MG63 (cell line): ENCODE data around the gene GPR87. TPM values are rescaled to one million over a fixed set of nuclear protein-coding genes. Genes with fewer than 3 reads are reported as not detected.

ENCODE experiments used
- DNase-seq: peaks from one replicate; pipeline ENCODE4 v3.0.0-alpha.2; 2020
- H3K27me3 ChIP-seq: fragments of 250-450 bp; sonication (Bioruptor Pico); 2 replicates; pipeline ENCODE4 v1.5.1; 2020; ENCODE audit warnings: mild to moderate bottlenecking, moderate library complexity
- H3K36me3 ChIP-seq: fragments of 250-450 bp; sonication (Bioruptor Pico); 2 replicates; pipeline ENCODE4 v1.5.1; 2020; ENCODE audit warnings: mild to moderate bottlenecking, moderate library complexity
- H3K4me3 ChIP-seq: fragments of 250-450 bp; sonication (Bioruptor Pico); 2 replicates; pipeline ENCODE4 v1.5.1; 2020; ENCODE audit warnings: mild to moderate bottlenecking, moderate library complexity
- H3K9me3 ChIP-seq: fragments of 250-450 bp; sonication (Bioruptor Pico); 2 replicates; pipeline ENCODE4 v1.5.1; 2020; ENCODE audit warnings: mild to moderate bottlenecking, moderate library complexity
- total RNA-seq: library from RNA; depleted of rRNA; stranded (reverse); fragments of >200 nt; shearing (Covaris generic); gene quantifications from 2 replicates; pipeline ENCODE4 v1.2.3, GENCODE V29; 2014; ENCODE audit warnings: low replicate concordance; rRNA removed

Gene GPR87
- total RNA-seq, 1 experiment from 2014 or later, result 0.23 TPM

DNA sequence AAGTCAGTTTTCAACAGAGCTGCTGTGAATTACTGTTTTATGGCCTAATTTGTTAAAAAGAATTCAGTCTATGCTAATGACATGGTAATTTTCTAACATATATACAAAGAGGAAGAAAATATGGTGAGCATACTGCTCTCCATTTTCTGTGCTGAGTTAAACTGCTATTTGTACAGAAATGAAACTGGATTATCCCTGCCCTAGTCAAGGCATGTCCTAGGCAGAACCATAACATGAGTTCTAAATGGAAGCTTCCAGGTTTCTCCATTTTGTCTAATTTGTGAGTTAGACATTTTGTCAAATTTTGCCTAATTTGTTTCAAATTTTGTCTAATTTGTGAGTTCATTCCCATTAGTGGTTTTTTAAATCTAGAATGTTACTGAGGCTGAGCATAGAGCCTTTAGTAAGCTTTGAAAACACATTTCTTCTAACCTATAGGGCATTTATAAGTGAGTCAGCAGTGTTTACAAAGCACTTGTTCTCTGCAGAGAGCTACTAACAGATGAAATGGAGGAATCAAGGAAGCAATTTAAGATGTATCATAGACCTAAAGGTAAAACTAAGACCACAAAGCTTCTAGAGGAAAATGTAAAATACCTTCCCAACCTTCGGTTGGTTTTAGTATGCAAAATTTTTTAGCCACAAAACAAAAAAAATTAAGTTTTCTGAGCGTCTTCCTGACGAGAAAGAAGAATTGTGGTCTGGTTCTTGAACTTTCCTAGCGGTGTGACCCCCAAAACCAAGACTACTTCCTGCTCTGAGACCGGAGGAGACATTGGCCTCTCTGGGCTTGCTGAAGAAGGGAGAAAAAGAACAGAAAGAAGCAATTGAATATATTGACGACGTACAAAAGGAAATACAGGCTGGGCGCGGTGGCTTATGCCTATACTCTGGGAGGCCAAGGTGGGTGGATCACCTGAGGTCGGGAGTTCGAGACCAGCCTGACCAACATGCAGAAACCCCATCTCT, 48.1 kb downstream of the GPR87 start:
- Histone ChIP-seq H3K27me3 (peaks cover 6% of the 10 kb centered on the region; the same call in 1 of the 2 replicates), H3K36me3 (no peaks in the 10 kb centered on the region), H3K9me3 (no peaks in the 10 kb centered on the region), H3K4me3 (no peak overlapping the region)
- DNase-seq, result no peak

DNA sequence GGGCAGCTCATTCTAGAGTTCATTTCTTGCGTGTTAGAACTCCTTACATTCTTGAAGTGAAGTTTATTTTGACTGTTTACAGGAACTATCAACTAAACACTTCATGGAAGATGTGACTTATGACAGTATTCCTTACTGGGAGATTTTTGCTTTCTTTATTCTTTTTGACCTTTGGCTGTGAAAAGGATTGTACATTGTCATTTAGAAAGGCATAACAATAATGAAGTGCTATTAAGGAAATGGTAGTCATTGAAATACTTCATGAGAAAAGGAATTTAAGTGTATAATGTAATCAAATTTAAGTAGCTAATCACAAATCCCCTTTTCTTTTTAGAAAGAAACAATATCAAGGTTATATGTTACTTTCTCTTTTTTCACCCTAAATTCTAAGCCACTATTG, 49.6 kb downstream of the GPR87 start:
- no peak for DNase-seq
- no peaks in the 10 kb centered on the region for H3K9me3 ChIP-seq
- H3K27me3 ChIP-seq, result peaks cover 6% of the 10 kb centered on the region; the same call in 1 of the 2 replicates
- no peak overlapping the region for H3K4me3 ChIP-seq
- H3K36me3 ChIP-seq, result no peaks in the 10 kb centered on the region

DNA sequence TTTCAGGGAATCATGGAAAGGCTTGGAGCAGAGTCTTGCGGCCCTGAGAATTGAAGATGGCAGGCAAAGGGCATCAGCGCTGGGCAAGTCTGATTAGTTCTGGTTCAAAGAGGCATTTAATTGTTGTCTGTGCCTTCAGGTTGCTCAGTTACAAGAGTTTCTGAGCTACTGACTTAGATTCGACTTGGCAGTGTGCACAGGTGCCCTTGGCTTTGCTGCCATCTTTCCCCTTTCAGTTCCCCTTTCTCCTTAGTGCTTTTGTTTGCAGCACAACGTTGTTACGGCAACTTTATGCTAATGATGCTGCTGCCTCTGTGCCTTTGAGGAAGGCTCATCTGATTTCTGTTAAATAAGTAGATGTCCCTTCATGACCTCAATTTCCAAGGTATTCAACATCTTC, 50.8 kb downstream of the GPR87 start:
- Histone ChIP-seq H3K4me3 (no peak overlapping the region), H3K36me3 (no peaks in the 10 kb centered on the region), H3K27me3 (peaks cover 6% of the 10 kb centered on the region; the same call in 1 of the 2 replicates), H3K9me3 (no peaks in the 10 kb centered on the region)
- DNase-seq, result no peak

DNA sequence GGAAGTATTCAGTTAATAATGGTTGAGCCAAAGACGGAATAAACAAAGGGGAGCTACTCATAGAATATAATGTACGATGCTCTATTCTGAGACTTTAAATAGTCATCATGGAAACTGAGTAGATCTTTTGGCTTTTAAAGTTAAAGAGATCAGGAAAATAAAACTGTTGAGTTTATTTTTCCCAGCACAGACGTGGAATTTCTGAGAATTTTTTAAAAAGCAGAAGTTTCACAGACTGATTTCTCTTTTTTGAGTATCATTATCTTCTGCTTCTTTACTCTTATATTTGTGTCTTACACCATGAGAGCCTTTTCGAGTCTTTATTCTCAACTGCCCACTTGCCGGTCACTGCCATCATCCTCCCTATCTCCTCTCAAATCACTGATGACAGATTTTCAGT, 51.5 kb downstream of the GPR87 start:
- DNase-seq, result no peak
- H3K27me3 ChIP-seq, result peaks cover under 1% of the 10 kb centered on the region; the same call in 1 of the 2 replicates
- H3K9me3 ChIP-seq, result no peaks in the 10 kb centered on the region
- no peaks in the 10 kb centered on the region for H3K36me3 ChIP-seq
- H3K4me3 ChIP-seq, result no peak overlapping the region

DNA sequence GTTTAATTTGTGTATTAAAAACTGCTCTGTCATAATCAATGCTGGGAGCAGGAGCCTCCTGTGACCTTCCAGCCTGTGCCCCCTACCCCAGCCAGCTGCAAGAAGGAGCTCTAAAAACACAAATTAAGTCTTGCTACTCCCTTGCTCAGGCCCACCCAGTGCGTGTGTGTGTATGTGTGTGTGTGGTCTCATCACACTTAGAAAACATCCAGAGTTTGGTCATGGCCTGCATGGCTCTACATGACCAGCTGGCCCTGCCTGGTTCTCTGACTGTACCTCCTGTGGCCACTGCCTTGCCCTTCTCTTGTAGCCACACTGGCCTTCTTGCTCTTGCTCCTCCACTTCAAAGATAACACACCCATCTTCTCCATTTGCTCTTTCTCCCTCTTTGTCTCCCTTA, 52.0 kb downstream of the GPR87 start:
- Histone ChIP-seq H3K27me3 (peaks cover 2% of the 10 kb centered on the region; the same call in 1 of the 2 replicates), H3K36me3 (no peaks in the 10 kb centered on the region), H3K4me3 (no peak overlapping the region), H3K9me3 (no peaks in the 10 kb centered on the region)
- no peak for DNase-seq

DNA sequence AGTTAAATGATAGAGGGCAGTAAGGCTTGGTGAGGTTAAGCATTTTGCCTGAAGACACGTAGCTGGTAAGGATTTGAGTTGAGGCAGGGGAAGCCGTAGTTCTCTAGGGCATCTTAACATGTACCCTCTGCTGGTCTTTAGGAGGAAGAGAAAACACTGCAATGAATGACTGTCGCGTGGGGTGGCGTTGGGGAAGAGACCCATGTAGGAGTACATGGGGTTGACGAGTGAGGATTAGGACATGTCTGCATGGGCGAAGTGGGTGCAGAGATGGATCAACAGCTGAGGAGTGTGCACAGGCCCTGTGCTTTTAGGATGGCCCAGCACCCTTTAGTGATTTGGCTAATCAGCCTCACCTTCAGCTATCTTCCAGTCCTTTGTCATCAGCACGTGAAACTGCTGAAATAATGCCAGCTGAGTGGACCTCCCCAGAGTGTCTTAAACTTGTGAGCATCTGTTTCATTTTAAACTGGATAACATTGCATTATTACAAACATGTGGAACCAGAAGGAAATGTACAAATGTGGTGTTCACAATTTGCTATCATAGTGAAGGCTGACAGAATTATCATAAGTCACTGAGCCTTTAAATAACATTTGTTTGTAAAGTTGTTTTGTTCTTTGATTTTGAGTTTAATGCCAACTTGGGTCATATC, 53.6 kb downstream of the GPR87 start:
- DNase-seq, result no peak
- H3K36me3 ChIP-seq, result no peaks in the 10 kb centered on the region
- H3K9me3 ChIP-seq, result no peaks in the 10 kb centered on the region

DNA sequence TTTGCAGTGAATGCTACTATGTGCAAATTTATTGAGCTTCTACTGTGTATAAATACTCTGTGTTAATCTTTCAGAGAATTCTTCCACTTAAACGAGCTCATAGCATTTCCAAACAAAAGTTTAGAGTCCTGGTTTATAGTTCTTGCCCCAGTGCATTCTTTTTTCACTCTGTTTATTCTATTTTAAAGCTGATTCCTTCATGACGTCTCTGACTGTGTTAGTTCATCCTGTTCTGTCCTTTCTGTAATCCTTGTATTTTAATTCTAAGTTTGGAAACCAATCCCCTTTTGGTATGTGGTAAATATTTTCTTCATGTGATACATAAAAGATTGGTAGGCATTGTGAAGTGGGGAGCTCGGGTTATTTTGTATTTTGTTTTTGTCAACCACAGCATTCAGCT, 57.0 kb downstream of the GPR87 start:
- H3K4me3 ChIP-seq, result no peak overlapping the region
- H3K9me3 ChIP-seq, result no peaks in the 10 kb centered on the region
- peaks cover 16% of the 10 kb centered on the region for H3K27me3 ChIP-seq
- DNase-seq, result no peak
- H3K36me3 ChIP-seq, result no peaks in the 10 kb centered on the region

More for the DNA sequence above, 53.6 kb downstream of the GPR87 start:
- Histone ChIP-seq H3K4me3 (no peak overlapping the region), H3K27me3 (peaks cover 4% of the 10 kb centered on the region)

DNA sequence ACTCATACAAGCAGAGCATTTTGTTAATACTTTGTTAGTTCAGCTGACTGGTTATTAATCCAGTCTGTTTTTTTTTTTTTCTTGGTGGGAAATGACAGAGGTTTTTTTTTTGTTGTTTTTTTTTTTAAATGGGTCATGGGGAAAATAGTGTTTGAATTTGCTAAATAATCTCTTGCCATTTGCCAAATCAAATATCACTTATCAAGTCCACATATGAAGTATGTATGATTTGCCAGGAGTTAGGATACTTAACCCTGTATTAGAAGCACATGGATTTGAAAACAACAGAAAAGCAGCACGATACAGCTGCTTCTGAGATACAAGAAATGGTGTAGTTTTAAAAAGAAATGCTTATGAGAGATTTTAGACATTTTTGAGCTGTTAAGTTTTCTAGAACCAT, 59.9 kb downstream of the GPR87 start:
- Histone ChIP-seq H3K36me3 (no peaks in the 10 kb centered on the region), H3K9me3 (no peaks in the 10 kb centered on the region), H3K4me3 (no peak overlapping the region), H3K27me3 (peaks cover 21% of the 10 kb centered on the region)
- DNase-seq, result no peak

DNA sequence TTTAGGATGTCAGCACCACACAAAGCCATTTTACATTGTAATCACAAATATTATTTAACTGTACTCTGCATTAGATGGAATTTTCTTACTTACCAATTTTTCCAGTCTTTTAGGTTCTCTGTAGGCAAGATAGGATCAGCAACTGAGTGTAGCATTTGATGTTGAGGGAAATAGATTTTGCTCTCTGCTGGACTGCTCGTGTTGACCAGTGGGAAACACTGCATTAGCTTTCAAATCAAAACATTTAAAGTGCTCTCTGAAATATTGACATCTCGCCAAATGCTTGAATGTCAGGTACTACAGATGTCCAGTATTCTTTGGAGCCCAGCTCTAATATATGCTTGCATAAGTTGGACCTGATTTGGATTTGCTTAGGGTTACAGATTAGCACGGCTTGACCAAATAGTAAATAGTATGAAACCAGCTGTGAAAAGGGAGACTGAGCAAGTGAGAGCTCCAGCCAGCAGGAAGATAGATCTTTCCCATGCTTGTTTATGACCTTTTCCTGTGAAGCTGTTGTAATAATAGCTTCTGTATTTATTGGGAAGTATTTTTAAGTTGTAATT, 67.8 kb downstream of the GPR87 start:
- no peaks in the 10 kb centered on the region for H3K9me3 ChIP-seq
- H3K4me3 ChIP-seq, result no peak overlapping the region
- DNase-seq, result no peak
- no peaks in the 10 kb centered on the region for H3K36me3 ChIP-seq
- H3K27me3 ChIP-seq, result peaks cover 9% of the 10 kb centered on the region

Other genes starting within 250 kb of the GPR87 start
- gene MED12L, start 231.2 kb downstream of the GPR87 start, total RNA-seq, result not detected in 2 replicates
- gene GPR171, start 113.6 kb downstream of the GPR87 start, total RNA-seq, result not detected in 2 replicates
- gene P2RY14, start 38.3 kb downstream of the GPR87 start, total RNA-seq, result not detected in 2 replicates
- gene P2RY13, start 12.7 kb upstream of the GPR87 start, total RNA-seq, result not detected in 2 replicates
- not detected in 2 replicates for gene P2RY12, start 67.9 kb upstream of the GPR87 start, total RNA-seq
- 0.10 TPM in 1 of 2 replicates, not detected in the other for gene IGSF10, start 144.2 kb upstream of the GPR87 start, total RNA-seq